HG03025 (cell line): ENCODE data around the gene CAPN14.

Experiments
- ATAC-seq: cut with Tn5 transposase; IDR thresholded peaks from one replicate; pipeline ENCODE4 v1.9.1; 2021; ENCODE audit warnings: mild to moderate bottlenecking, moderate library complexity; ENCODE audit not compliant: unreplicated experiment, low FRiP score

The CAPN14 gene

DNA sequence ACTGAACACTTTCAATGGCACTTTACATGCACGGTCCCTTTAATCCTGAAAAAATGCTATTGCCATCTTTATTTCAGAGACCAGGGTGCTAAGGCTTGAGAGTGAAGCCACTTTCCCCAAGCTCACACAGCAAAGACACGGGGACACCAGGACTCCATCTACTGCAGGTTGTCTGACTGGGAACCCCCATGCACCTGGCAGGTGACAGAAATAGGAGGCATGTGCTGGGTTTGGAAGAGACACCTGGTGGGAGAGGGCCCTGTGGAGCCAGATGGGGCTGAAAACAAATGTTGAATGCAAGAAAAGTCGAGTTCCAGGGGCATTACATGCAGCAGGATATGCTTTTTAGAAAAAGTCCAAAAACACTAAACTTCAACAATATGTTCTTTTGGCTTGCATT lies 11.4 kb upstream of the CAPN14 start:
- no peak for ATAC-seq

DNA sequence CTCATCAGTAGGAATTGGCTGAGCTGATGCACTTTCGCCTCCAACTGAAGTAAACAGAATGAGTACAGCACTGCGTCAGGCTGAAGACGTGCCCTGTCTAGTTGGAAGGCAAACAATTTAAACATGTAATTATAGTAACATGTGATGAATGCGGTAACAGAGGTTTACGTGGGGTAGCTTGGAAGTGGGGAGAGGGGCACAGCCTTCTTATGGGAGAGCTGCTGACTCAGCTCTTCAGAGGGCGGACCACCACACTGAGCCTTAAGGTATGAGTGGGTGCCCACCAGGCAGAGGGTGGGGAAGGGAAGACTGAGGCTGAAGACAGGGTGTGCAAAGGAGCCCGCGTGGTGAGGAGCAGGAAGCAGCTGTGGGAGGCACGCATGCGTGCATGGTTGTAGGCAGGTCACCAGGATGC lies 10.4 kb upstream of the CAPN14 start:
- ATAC-seq, result no peak

- ATAC-seq, result no peak
These were observed 9.8 kb upstream of the CAPN14 start for GRCh38 chr2:31227110-31227509.

DNA sequence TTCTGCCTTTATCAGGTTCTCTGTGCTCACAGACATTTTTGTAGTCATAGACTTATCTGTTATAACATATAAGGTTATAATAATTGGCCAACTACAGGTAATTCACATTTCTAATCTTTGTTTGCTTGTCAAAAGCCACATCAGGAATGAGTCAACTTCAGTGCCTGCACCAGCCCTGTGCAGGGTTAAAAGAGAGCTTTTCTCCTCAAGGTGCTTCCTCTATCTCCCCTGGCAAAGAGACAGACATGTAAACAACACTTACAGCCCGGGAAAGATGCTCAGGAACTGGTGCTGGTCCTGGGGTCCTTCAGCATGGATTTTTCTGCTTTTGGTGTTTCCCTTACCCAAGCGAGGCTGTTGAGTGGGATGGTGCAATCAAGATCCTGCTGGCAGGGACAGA lies 9.0 kb upstream of the CAPN14 start:
- no peak for ATAC-seq

DNA sequence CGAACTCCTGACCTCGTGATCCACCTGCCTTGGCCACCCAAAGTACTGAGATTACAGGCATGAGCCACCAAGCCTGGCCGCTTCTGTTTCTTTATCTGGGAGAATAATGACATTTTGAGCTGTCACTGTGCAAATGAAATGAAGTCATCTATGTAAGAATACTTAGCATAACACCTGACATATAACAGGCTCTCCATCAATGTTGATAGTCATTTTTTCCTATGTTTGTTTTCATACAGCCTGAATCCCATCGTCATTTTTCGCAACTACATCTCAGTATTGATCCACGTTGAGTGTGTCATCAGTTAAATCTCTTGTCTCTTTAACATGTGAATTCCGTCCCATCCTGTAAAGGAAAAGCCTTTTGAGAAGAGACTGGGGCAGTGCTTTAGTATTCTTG lies 6.4 kb upstream of the CAPN14 start:
- ATAC-seq, result no peak

DNA sequence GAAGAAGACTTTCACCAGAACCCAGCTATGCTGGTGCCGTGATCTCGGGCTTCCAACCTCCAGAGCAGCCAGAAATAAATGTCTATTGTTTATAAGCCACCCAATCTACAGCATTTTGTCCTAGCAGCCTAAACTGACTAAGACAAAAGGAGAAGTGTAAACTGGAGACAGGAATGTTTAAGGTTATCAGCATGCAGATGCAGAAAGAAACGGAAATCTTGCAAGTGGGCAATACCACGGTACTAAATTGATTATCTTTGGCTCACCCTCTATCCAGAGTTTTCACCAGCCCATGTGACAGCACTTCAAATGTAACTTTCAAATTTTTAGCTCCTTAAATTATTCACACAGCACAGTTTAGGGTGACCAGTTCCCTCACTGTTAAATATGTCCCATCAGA lies 5.7 kb upstream of the CAPN14 start:
- ATAC-seq, result no peak

DNA sequence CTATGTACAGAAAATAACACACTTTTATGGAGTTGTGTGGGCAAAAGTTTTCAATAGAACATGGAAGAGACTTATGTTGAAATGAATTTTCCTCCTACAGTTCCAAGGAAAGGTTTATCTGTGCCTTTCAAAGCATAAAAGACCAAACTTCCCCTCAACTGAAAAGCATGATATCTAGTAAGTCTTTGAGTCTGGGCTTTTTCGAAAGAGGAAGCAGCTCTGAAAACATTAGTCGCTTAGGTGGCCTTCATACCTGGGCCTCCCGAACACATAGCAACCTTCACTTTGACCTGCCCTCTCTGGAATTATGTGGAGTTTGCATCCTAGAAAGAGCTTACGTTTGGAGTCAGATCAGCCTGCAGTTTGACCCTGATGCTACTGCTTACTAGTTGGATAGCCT lies 4.8 kb upstream of the CAPN14 start:
- no peak for ATAC-seq

- ATAC-seq, result no peak
These were observed 4.2 kb upstream of the CAPN14 start for GRCh38 chr2:31221544-31221943.

DNA sequence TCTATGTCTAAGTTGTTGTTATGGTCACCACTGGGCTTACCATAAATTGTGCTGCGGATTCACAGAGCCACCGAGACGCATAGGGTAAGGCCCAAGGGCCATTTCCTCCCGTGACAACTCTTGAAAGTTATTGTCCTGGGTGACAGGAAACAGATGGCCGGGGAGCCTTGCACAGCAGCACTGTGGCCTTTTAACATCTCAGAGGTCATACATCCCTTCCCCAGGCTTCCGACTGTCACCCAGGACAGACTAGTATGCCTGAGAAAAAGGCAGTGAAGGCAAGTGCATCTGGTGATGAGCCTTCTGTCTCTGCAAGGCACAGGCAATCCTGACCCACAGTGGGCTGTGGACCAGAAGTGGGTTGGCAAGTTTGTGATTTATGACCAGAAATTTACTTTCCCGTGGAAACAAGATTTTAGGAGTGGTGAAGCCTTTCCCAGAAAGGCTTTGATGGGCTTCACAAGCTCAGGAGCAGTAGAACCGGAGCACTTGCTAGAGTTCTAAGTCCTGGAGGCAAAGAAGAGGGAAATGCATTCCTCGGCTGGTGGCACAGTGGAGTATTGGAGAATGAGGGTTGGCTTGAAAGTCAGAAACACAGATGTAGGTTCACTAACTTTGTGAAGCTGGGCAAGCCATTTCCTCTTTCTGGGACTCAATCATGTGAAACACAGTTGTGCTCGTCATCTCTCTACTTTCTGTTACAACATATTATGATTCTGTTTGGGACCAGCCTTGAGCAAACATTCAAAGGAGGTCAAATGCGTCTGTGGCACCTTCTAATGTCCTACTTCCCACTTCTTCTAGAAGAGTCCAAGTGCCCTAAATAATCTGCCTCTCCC lies 2.0 kb upstream of the CAPN14 start:
- ATAC-seq, result peak; percentile 76

GRCh38 chr2:31216734-31217133 lies 581 bp downstream of the CAPN14 start:
- ATAC-seq, result peak; percentile 48

GRCh38 chr2:31214444-31214915 lies 2.8 kb downstream of the CAPN14 start:
- no peak for ATAC-seq

GRCh38 chr2:31213601-31214443 lies 3.5 kb downstream of the CAPN14 start:
- ATAC-seq, result no peak

- no peak for ATAC-seq
These were observed 4.4 kb downstream of the CAPN14 start for GRCh38 chr2:31212659-31213600.

DNA sequence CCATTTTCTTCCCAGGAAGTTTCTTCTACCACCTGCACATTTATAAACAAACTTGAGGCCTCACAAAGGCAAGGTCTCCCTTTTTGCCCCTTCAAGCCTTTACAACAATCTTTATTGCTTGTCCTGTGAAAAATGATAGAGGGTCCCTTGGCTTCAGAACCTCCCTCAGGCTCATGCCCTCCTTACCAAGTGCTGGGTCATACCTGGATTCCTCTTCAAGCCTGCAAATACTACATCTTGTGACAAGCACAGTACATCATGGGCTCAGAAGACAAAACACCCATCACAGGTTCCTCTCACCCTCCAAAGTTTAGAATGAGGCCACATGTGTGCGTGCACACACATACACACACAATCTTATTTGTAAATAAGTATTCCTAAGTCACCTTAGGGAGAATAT lies 9.1 kb downstream of the CAPN14 start:
- ATAC-seq, result no peak

DNA sequence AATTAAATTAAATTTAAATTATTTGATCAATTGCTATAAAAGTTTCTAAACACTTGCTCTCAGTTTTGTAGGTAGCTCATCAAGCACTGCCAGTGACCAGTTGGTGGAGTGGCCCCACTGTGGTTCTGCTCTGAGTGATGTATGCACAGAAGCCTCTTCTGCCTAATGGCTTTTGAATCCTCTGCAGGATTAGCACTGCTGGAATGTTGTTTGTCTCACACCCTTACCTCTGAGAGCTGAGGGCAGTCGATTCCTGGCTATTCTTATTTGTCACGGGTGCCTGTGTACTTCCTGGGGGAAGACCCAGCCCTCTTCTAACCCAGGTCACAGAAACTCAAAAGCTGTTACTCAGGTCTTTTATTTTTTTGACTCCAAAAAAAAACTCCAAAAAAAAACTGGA lies 9.5 kb downstream of the CAPN14 start:
- ATAC-seq, result no peak

GRCh38 chr2:31205613-31206012 lies 11.7 kb downstream of the CAPN14 start:
- ATAC-seq, result no peak

DNA sequence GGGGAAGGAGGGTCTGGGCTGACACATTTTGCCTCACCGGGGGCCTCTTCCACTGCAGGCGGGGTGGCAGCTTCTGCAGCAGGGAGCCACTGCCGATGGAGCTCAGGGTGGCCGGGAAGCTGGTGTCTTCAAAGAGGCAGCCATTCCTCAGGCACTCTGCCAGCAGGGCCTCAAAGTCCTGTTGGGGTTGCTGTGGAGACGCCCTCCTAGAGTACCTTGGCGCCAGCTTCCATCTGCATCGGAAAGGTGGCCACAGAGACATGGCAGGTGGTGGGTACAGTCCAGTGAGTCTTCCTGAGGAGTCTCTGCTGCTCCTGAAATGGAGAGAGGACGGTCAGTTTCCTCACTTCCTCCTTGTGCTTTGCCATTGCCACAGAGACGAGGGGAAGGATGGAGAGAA lies 12.1 kb downstream of the CAPN14 start:
- no peak for ATAC-seq

GRCh38 chr2:31204783-31205182 lies 12.5 kb downstream of the CAPN14 start:
- ATAC-seq, result no peak

DNA sequence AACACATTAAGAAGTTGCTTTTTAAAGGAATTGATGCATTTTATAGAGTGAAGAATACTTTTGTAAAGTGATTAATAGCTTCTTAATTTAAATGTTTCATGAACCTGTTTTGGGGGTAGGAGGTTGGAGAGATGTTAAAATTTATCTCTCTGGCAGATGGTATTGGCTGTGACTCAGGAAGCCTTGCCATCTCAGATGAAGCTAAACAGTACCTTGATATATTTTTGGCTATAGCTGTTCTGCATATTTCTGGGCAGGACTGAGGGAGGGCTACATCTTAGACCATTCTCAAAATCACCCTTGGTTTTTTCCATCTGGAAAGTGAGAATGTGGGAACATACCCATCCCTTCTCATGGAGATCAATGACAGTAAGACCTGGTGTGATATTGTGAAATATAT lies 13.4 kb downstream of the CAPN14 start:
- no peak for ATAC-seq

DNA sequence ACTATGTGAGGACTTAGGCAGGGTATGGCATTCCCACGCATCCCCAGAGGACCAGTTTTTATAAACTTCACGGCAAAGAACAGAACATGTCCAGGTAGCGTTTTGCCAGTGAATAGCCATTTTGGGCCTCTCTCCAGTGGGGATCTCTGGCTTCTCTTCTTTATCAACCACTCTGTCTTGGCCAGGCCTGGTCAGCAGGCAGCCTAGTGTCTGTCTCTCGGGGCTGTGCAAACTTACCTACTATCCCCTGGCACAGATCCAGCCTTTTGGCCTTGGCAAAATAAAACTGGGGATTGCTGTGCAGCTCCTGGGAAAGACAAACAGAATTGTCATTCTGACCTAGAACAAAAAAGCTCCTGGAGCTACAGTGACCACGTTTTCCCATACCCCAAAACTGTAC lies 14.5 kb downstream of the CAPN14 start:
- ATAC-seq, result no peak

DNA sequence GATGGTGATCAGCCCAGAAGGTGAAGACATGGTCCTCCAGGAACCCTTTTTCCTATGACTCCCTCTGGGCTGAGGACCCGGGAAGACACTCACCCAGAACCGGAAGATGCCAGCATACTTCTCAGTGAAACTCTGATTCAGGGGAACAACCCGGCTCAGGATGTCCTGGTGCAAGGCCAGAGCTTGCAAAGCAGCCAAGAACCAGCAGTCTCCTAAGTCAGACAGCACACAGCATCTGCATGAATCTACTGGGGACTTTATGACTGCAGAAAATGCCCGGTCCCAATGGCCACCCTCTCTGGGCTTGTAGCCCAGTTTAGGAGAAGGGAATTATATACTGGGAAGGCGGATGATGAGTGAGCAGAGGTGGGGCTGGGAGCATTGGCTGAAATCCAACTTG lies 15.3 kb downstream of the CAPN14 start:
- ATAC-seq, result no peak
